ENCODE measurements around the gene ZNF487.
"Not testable (repeated sequence)": the region's sequence is repeated elsewhere in the genome, so short reads cannot be mapped to it uniquely, and the experiment has no call there.

Gene ZNF487

GRCh38 chr10:43461950-43462349, 25.0 kb downstream of the ZNF487 start:
- Histone ChIP-seq H3K4me3 (no peak overlapping the region), H3K9me3 (no peaks in the 10 kb centered on the region), H3K27me3 (no peaks in the 10 kb centered on the region), H3K4me1 (no peaks in the 10 kb centered on the region), H3K27ac (no peak overlapping the region), H3K36me3 (no peaks in the 10 kb centered on the region)
- intact Hi-C loops (cut with DNase I; ENCODE audit: low total_unique reads) = no loop called here
- TF ChIP-seq, protein P1, sequence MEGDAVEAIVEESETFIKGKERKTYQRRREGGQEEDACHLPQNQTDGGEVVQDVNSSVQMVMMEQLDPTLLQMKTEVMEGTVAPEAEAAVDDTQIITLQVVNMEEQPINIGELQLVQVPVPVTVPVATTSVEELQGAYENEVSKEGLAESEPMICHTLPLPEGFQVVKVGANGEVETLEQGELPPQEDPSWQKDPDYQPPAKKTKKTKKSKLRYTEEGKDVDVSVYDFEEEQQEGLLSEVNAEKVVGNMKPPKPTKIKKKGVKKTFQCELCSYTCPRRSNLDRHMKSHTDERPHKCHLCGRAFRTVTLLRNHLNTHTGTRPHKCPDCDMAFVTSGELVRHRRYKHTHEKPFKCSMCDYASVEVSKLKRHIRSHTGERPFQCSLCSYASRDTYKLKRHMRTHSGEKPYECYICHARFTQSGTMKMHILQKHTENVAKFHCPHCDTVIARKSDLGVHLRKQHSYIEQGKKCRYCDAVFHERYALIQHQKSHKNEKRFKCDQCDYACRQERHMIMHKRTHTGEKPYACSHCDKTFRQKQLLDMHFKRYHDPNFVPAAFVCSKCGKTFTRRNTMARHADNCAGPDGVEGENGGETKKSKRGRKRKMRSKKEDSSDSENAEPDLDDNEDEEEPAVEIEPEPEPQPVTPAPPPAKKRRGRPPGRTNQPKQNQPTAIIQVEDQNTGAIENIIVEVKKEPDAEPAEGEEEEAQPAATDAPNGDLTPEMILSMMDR (IDR thresholded peaks at IDR 0.05) = peak; percentile 69 to 70
- DNase-seq = no peak

DNA sequence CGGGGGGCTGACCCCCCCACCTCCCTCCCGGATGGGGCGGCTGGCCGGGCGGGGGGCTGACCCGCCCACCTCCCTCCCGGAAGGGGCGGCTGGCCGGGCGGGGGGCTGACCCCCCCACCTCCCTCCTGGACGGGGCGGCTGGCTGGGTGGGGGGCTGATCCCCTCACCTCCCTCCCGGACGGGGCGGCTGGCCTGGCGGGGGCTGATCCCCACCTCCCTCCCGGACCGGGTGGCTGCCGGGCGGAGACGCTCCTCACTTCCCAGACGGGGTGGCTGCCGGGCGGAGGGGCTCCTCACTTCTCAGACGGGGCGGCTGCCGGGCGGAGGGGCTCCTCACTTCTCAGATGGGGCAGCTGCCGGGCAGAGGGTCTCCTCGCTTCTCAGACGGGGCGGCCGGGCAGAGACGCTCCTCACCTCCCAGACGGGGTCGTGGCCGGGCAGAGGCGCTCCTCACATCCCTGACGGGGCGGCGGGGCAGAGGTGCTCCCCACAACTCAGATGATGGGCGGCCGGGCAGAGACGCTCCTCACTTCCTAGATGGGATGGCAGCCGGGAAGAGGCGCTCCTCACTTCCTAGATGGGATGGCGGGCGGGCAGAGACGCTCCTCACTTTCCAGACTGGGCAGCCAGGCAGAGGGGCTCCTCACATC, 28.3 kb downstream of the ZNF487 start:
- H3K27me3 ChIP-seq; H3K4me1 ChIP-seq; H3K4me3 ChIP-seq; intact Hi-C loops (cut with DNase I; ENCODE audit: low total_unique reads); DNase-seq; H3K36me3 ChIP-seq; H3K27ac ChIP-seq; H3K9me3 ChIP-seq: not testable (repeated sequence)

- H3K36me3 ChIP-seq; H3K9me3 ChIP-seq; H3K4me1 ChIP-seq; H3K27me3 ChIP-seq; H3K27ac ChIP-seq; DNase-seq; H3K4me3 ChIP-seq; intact Hi-C loops (cut with DNase I; ENCODE audit: low total_unique reads): not testable (repeated sequence)
Observed at GRCh38 chr10:43465736-43466120, 28.8 kb downstream of the ZNF487 start.

GRCh38 chr10:43471146-43471545, 34.2 kb downstream of the ZNF487 start:
- Histone ChIP-seq H3K27ac (no peak overlapping the region), H3K9me3 (no peaks in the 10 kb centered on the region), H3K27me3 (no peaks in the 10 kb centered on the region), H3K4me3 (no peak overlapping the region), H3K4me1 (no peaks in the 10 kb centered on the region), H3K36me3 (peaks cover 5 to 8% (median 7%) of the 10 kb centered on the region in 3 donors)
- DNase-seq = no peak
- TF ChIP-seq, protein P1 (IDR thresholded peaks at IDR 0.05) = no peak
- intact Hi-C loops (cut with DNase I; ENCODE audit: low total_unique reads) = no loop called here

DNA sequence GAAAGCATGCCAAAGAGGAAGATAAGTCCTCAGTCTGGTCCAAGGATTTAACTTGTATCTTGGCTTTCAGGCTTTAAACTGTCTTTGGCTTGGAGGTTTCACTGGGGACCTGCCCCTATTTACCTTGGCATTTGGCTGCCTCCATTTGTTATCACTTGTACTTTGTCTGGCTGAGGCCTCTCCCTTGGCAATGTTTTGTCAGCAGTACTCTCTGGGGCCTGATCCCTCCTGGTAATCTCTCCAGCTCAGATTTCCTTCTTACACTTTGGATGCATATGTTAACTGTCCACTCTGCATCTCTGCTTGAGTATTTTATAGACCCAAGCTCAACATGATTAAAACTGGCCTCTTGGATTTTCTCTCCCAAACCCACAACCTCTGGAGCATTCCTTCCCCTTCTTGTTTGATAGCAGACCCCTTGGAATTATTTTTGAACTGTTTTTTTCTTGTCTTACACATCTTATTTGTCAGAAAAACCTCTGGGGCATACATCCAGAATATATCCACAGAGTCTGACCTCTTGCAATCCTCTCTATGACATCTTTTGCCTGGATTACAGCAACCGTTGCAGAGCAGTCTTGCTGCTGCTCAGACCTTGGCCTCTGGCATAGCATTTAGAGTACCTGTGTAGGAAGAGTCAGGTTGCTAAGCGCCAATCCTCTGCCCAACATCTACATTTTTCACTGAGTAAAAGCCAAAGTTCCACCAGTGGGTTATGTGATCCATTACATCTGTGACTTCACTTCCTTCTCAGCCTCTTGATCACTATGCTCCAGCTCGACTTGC, 35.2 kb downstream of the ZNF487 start:
- no peak overlapping the region for H3K27ac ChIP-seq
- H3K4me1 ChIP-seq = no peaks in the 10 kb centered on the region
- peaks cover 8 to 17% (median 13%) of the 10 kb centered on the region in 3 donors for H3K36me3 ChIP-seq
- DNase-seq = no peak
- no peaks in the 10 kb centered on the region for H3K27me3 ChIP-seq
- H3K9me3 ChIP-seq = no peaks in the 10 kb centered on the region
- no peak overlapping the region for H3K4me3 ChIP-seq
- TF ChIP-seq, protein P1 (IDR thresholded peaks at IDR 0.05) = no peak
- intact Hi-C loops (cut with DNase I; ENCODE audit: low total_unique reads) = no loop called here

DNA sequence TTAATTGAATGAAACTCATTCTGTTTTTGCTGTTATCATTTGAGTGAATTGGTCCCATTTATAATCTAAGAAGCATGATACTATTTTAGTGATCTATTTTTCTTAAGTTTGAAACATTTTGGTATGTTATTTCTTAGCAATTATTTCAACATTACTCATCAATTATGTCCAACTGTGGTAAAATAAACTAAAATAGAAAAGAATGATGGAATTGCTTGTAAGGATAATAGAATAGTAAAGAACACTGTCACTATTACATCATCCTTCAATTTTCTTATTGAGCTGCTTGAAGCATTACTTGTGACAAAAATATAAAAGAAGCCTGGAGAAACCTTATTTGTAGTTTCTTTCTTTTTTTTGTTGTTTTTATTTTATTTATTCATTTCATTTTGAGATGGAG, 42.4 kb downstream of the ZNF487 start:
- H3K36me3 ChIP-seq = peaks cover 29 to 58% (median 44%) of the 10 kb centered on the region in 3 donors
- TF ChIP-seq, protein P1 (IDR thresholded peaks at IDR 0.05) = no peak
- H3K9me3 ChIP-seq = peaks cover 0 to 33% (median 10%) of the 10 kb centered on the region in 3 donors
- H3K4me3 ChIP-seq = no peak overlapping the region
- intact Hi-C loops (cut with DNase I; ENCODE audit: low total_unique reads) = no loop called here
- no peak for DNase-seq
- no peak overlapping the region for H3K27ac ChIP-seq
- no peaks in the 10 kb centered on the region for H3K27me3 ChIP-seq
- H3K4me1 ChIP-seq = no peaks in the 10 kb centered on the region

All from tibial artery (tissue), 4 donors.